Lower leg skin (tissue), 4 donors: Measurements from ENCODE around the gene ARHGAP30. TPM values are rescaled to one million over a fixed set of nuclear protein-coding genes. Genes with fewer than 3 reads are reported as not detected.
A peak's percentile ranks its signal among the peaks of the same experiment; 100 is the strongest.

Experiments
- DNase-seq, 2 donors: peaks; one replicate each; pipeline ENCODE4 v3.0.0-alpha.2; 2019; ENCODE audit warnings: low spot score in 2 of 2
- H3K4me3 ChIP-seq: fragments of 200-600 bp; sonication (generic); 2 replicates; pipeline ENCODE4 v1.5.1; 2017; ENCODE audit warnings: mild to moderate bottlenecking, low read depth; ENCODE audit not compliant: poor library complexity, severe bottlenecking
- CTCF ChIP-seq, 3 donors: fragments of 450-650 bp; IDR thresholded peaks; one replicate each; pipeline ENCODE4 v1.5.1; 2016; ENCODE audit warnings: antibody characterized with exemption in 3 of 3, mild to moderate bottlenecking in 3 of 3, moderate library complexity in 2 of 3
- POLR2A ChIP-seq, 2 donors: fragments of 450-650 bp; IDR thresholded peaks; one replicate each; pipeline ENCODE4 v1.6.1; 2016 to 2017; ENCODE audit warnings: antibody characterized with exemption in 2 of 2, mild to moderate bottlenecking in 1 of 2, moderate library complexity in 1 of 2
- WGBS, 2 donors: methylation state at CpG; one replicate each; pipeline ENCODE4 v1.1.5; 2018; 5-methylcytosine and 5-hydroxymethylcytosine counted together
- intact Hi-C: fragments of 100-400 bp; cut with DNase I; formaldehyde crosslinking; loops from one replicate; pipeline ENCODE4 v1.15.0; 2023; ENCODE audit warnings: low total_unique reads
- total RNA-seq, 4 donors: library from RNA; depleted of rRNA; stranded (reverse); fragments of >200 nt; gene quantifications; one replicate each; pipeline ENCODE4 v1.1.0, GENCODE V29; 2016

The ARHGAP30 gene
- total RNA-seq, 4 donors from 2014 or later, result 8.5 to 14.8 (median 9.9) TPM

GRCh38 chr1:161077426-161077825 is 7.7 kb upstream of the ARHGAP30 start:
- intact Hi-C loops, result no loop called here
- DNase-seq, result no peak
- no peak for TF ChIP-seq POLR2A (IDR thresholded peaks at IDR 0.05)
- TF ChIP-seq CTCF (IDR thresholded peaks at IDR 0.05), result no peak
- H3K4me3 ChIP-seq, result no peak overlapping the region
- WGBS, 2 donors, result 71 to 87% methylated on average over 9 of the region's 9 CpGs

- intact Hi-C loops, result no loop called here
- no peak overlapping the region for H3K4me3 ChIP-seq
- TF ChIP-seq CTCF (IDR thresholded peaks at IDR 0.05) (no peak), POLR2A (IDR thresholded peaks at IDR 0.05) (no peak)
- no peak for DNase-seq
Measured at GRCh38 chr1:161076410-161076809, 6.7 kb upstream of the ARHGAP30 start.

- intact Hi-C loops, result no loop called here
- H3K4me3 ChIP-seq, result no peak overlapping the region
- peak; percentile 72 to 93 for DNase-seq
Measured at GRCh38 chr1:161074676-161075368, 5.1 kb upstream of the ARHGAP30 start.

GRCh38 chr1:161073474-161074121 is 3.9 kb upstream of the ARHGAP30 start:
- 43 to 46% methylated on average over 3 to 7 of the region's 7 CpGs for WGBS, 2 donors
- DNase-seq, result peak; percentile 76 to 92

More at GRCh38 chr1:161074676-161075368, 5.1 kb upstream of the ARHGAP30 start:
- WGBS, 2 donors, result 53 to 58% methylated on average over 11 to 12 of the region's 12 CpGs
- TF ChIP-seq POLR2A (IDR thresholded peaks at IDR 0.05) (no peak), CTCF (IDR thresholded peaks at IDR 0.05) (no peak)

GRCh38 chr1:161072751-161073449 is 3.2 kb upstream of the ARHGAP30 start:
- intact Hi-C loops, result no loop called here
- DNase-seq, result no peak
- 93 to 95% methylated on average over 19 of the region's 19 CpGs for WGBS, 2 donors
- TF ChIP-seq CTCF (IDR thresholded peaks at IDR 0.05) (no peak), POLR2A (IDR thresholded peaks at IDR 0.05) (no peak)
- H3K4me3 ChIP-seq, result no peak overlapping the region

More at GRCh38 chr1:161073474-161074121, 3.9 kb upstream of the ARHGAP30 start:
- no peak overlapping the region for H3K4me3 ChIP-seq
- TF ChIP-seq CTCF (IDR thresholded peaks at IDR 0.05) (no peak), POLR2A (IDR thresholded peaks at IDR 0.05) (no peak)
- intact Hi-C loops, result no loop called here
